Measurements from ENCODE around the gene KBTBD4. TPM values are rescaled to one million over a fixed set of nuclear protein-coding genes. Genes with fewer than 3 reads are reported as not detected.

KBTBD4 gene
- total and polyA plus RNA-seq, 2 of the 8 experiments (the other 6 are each of a cell fraction or from before 2014, with no cell fraction given), result 12.0 to 19.5 TPM

GRCh38 chr11:47532597-47533213 lies 46.1 kb downstream of the KBTBD4 start:
- WGBS, 2 experiments (ENCODE audit: extremely low coverage in 1 of 2, insufficient coverage in 1 of 2, insufficient read length in 1 of 2, insufficient replicate concordance in 2 of 2, low coverage in 1 of 2, low lambda C conversion rate in 2 of 2, missing lambda C conversion rate in 1 of 2), result 98% methylated on average over 2 of the region's 2 CpGs; no CpG with 5 or more reads in 1 of the 2 experiments
- no peak for FAIRE-seq
- Histone ChIP-seq H3K4me2 (ENCODE audit: insufficient read depth in 1 of 2, low read depth in 2 of 2, low read length in 2 of 2) (no peak overlapping the region), H3K4me3 (ENCODE audit: extremely low read depth in 1 of 4, insufficient read depth in 2 of 4, low read depth in 3 of 4, low read length in 4 of 4) (no peak overlapping the region), H2BK120ac (replicated peaks; ENCODE audit: low read depth, low read length) (no peak overlapping the region), H3K4ac (replicated peaks; ENCODE audit: insufficient read length, low read depth, low read length) (no peak overlapping the region), H2BK12ac (ENCODE audit: low read depth, low read length) (no peak overlapping the region), H4K5ac (ENCODE audit: insufficient read length, low read depth, low read length) (no peak overlapping the region), H2BK5ac (ENCODE audit: low read depth, low read length) (no peak overlapping the region), H2AK5ac (ENCODE audit: low read depth, low read length) (no peak overlapping the region), H3K56ac (replicated peaks; ENCODE audit: insufficient read length, low read depth, low read length) (no peak overlapping the region), H4K20me1 (replicated peaks in 1 of 2; ENCODE audit: control insufficient read depth in 1 of 2, insufficient read depth in 2 of 2, low read length in 2 of 2) (peaks cover 23 to 25% of the 10 kb centered on the region in 2 experiments), H3K36me3 (ENCODE audit: control insufficient read depth in 2 of 4, insufficient read depth in 4 of 4, low read length in 3 of 4) (peaks cover 0 to 8% (median 0%) of the 10 kb centered on the region in 4 experiments; a peak in 1 of 8 replicates), H3K23ac (ENCODE audit: insufficient read length) (no peak overlapping the region), H3K4me1 (replicated peaks in 1 of 4; ENCODE audit: control insufficient read depth in 3 of 4, insufficient read depth in 4 of 4, low read length in 3 of 4) (no peaks in the 10 kb centered on the region; a peak in 1 of 7 replicates), H2AFZ (ENCODE audit: low read length) (no peak overlapping the region), H3K18ac (ENCODE audit: extremely low read depth, low read length) (no peak overlapping the region), H3K27me3 (replicated peaks in 1 of 4; ENCODE audit: control insufficient read depth in 3 of 4, extremely low read depth in 1 of 4, insufficient read depth in 3 of 4, low read length in 3 of 4) (no peaks in the 10 kb centered on the region), H2BK20ac (ENCODE audit: low read length) (no peak overlapping the region), H3K9ac (replicated peaks in 1 of 4; ENCODE audit: extremely low read depth in 1 of 4, low read depth in 3 of 4, low read length in 3 of 4) (no peak overlapping the region), H3K27ac (ENCODE audit: low read depth, low read length) (no peak overlapping the region), H2BK15ac (ENCODE audit: low read length) (no peak overlapping the region), H3K23me2 (ENCODE audit: low read depth, low read length) (no peaks in the 10 kb centered on the region), H3K14ac (ENCODE audit: insufficient read length) (no peak overlapping the region), H3K79me1 (ENCODE audit: low read depth, low read length) (no peaks in the 10 kb centered on the region), H3K9me3 (ENCODE audit: insufficient read depth in 2 of 2, low read depth in 1 of 2, low read length in 1 of 2) (no peaks in the 10 kb centered on the region), H3K79me2 (ENCODE audit: control insufficient read depth in 1 of 2, insufficient read depth in 2 of 2, low read length in 2 of 2) (peaks cover 25 to 99% of the 10 kb centered on the region in 2 experiments), H4K8ac (ENCODE audit: extremely low read depth, insufficient read depth, low read length) (no peak overlapping the region), H4K91ac (replicated peaks; ENCODE audit: insufficient read length, low read length) (no peak overlapping the region)
- no peak for TF ChIP-seq KDM1A (IDR thresholded peaks at IDR 0.05; ENCODE audit: borderline replicate concordance, low read length)
- TF ChIP-seq ZNF274 (IDR thresholded peaks at IDR 0.05; ENCODE audit: borderline replicate concordance, extremely low read depth, low read length), result no peak
- TF ChIP-seq BACH1 (IDR thresholded peaks at IDR 0.05; ENCODE audit: low read length), result no peak
- TF ChIP-seq NANOG (IDR thresholded peaks at IDR 0.05; ENCODE audit: insufficient read depth, low read depth, low read length, poor library complexity, severe bottlenecking), result no peak
- DNase-seq (ENCODE audit: low read depth in 1 of 2, low spot score in 2 of 2), result no peak
- ChIA-PET CTCF (ENCODE audit: partially characterized antibody) (interaction anchor here (0.6 to 1.9 kb wide), 10 partner anchors 10 to 120 kb away, joined by 3 to 6 read pairs (median 4); partner anchors contain the start of gene CELF1), POLR2A (ENCODE audit: partially characterized antibody) (interaction anchor here (0.6 to 3.1 kb wide), 6 partner anchors 8 to 31 kb away, joined by 3 to 11 read pairs (median 5); no protein-coding TSS in a partner anchor)
